ENCODE measurements around the gene THSD4. TPM values are rescaled to one million over a fixed set of nuclear protein-coding genes. Genes with fewer than 3 reads are reported as not detected.

THSD4 gene
- polyA plus RNA-seq, 1 experiment, result 18.8 TPM

DNA sequence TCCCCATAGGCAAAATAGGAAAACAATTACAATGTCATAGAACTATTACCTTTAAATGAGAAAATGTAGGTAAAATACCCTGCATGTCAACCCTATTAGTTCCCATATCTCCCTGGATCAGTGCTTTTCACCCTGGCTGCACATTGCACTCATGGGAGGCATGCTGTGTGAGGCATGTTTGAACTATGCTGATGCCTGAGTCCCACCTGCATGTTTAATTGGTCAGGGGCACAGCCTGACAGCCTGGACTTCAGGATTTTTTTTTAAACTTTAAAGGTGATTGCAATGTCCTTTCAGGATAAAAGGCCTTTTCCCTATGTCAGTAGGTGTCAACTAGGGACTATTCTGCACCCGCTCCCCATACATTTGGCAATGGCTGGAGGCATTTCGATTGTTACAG lies 559.1 kb downstream of the THSD4 start:
- TF ChIP-seq, protein P1, sequence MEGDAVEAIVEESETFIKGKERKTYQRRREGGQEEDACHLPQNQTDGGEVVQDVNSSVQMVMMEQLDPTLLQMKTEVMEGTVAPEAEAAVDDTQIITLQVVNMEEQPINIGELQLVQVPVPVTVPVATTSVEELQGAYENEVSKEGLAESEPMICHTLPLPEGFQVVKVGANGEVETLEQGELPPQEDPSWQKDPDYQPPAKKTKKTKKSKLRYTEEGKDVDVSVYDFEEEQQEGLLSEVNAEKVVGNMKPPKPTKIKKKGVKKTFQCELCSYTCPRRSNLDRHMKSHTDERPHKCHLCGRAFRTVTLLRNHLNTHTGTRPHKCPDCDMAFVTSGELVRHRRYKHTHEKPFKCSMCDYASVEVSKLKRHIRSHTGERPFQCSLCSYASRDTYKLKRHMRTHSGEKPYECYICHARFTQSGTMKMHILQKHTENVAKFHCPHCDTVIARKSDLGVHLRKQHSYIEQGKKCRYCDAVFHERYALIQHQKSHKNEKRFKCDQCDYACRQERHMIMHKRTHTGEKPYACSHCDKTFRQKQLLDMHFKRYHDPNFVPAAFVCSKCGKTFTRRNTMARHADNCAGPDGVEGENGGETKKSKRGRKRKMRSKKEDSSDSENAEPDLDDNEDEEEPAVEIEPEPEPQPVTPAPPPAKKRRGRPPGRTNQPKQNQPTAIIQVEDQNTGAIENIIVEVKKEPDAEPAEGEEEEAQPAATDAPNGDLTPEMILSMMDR (IDR thresholded peaks at IDR 0.05; ENCODE audit: insufficient read depth, low read depth, low read length), result no peak
- POLR2A ChIA-PET, result no interaction called here
- DNase-seq (ENCODE audit: low read depth), result no peak
- Histone ChIP-seq H3K4me3 (ENCODE audit: low read depth, low read length) (no peak overlapping the region), H3K27me3 (ENCODE audit: control insufficient read depth, insufficient read depth, low read length) (no peaks in the 10 kb centered on the region), H3K36me3 (ENCODE audit: control insufficient read depth, insufficient read depth, low read length) (no peaks in the 10 kb centered on the region)
- CTCF ChIA-PET, result no interaction called here

GRCh38 chr15:71677352-71677751 lies 562.1 kb downstream of the THSD4 start:
- ChIA-PET POLR2A (no interaction called here), CTCF (no interaction called here)
- Histone ChIP-seq H3K27me3 (ENCODE audit: control insufficient read depth, insufficient read depth, low read length) (no peaks in the 10 kb centered on the region), H3K36me3 (ENCODE audit: control insufficient read depth, insufficient read depth, low read length) (no peaks in the 10 kb centered on the region), H3K4me3 (ENCODE audit: low read depth, low read length) (no peak overlapping the region)
- TF ChIP-seq, protein P1 (IDR thresholded peaks at IDR 0.05; ENCODE audit: insufficient read depth, low read depth, low read length), result no peak
- DNase-seq (ENCODE audit: low read depth), result no peak

GRCh38 chr15:71677766-71678165 lies 562.5 kb downstream of the THSD4 start:
- POLR2A ChIA-PET, result no interaction called here
- H3K36me3 ChIP-seq (ENCODE audit: control insufficient read depth, insufficient read depth, low read length), result no peaks in the 10 kb centered on the region
- no peak for DNase-seq (ENCODE audit: low read depth)
- no peak overlapping the region for H3K4me3 ChIP-seq (ENCODE audit: low read depth, low read length)
- TF ChIP-seq, protein P1 (IDR thresholded peaks at IDR 0.05; ENCODE audit: insufficient read depth, low read depth, low read length), result no peak
- CTCF ChIA-PET, result no interaction called here
- no peaks in the 10 kb centered on the region for H3K27me3 ChIP-seq (ENCODE audit: control insufficient read depth, insufficient read depth, low read length)

DNA sequence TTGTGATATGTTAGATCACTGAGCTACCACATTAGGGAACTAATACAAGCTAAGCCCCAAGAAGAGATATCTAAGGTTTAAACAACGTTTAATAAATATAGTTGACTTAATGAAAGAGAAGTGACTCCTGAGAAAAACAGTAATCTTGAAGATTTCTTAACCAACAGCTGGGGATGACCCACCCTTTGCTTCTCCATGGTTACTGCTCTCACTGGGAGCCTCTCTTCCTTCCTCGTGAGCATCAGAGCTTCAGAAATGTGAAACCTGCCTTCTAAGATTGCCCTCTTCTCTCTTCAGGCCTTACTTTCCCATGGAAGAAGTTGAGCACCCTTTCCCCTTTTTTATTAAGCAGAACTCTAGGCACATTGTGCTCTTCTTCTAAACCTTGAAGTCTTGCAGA lies 562.9 kb downstream of the THSD4 start:
- Histone ChIP-seq H3K36me3 (ENCODE audit: control insufficient read depth, insufficient read depth, low read length) (no peaks in the 10 kb centered on the region), H3K4me3 (ENCODE audit: low read depth, low read length) (no peak overlapping the region), H3K27me3 (ENCODE audit: control insufficient read depth, insufficient read depth, low read length) (no peaks in the 10 kb centered on the region)
- ChIA-PET CTCF (no interaction called here), POLR2A (no interaction called here)
- no peak for DNase-seq (ENCODE audit: low read depth)
- TF ChIP-seq, protein P1 (IDR thresholded peaks at IDR 0.05; ENCODE audit: insufficient read depth, low read depth, low read length), result no peak

GRCh38 chr15:71678605-71679004 lies 563.3 kb downstream of the THSD4 start:
- H3K36me3 ChIP-seq (ENCODE audit: control insufficient read depth, insufficient read depth, low read length), result no peaks in the 10 kb centered on the region
- H3K4me3 ChIP-seq (ENCODE audit: low read depth, low read length), result no peak overlapping the region
- no peak for DNase-seq (ENCODE audit: low read depth)
- TF ChIP-seq, protein P1 (IDR thresholded peaks at IDR 0.05; ENCODE audit: insufficient read depth, low read depth, low read length), result no peak
- CTCF ChIA-PET, result no interaction called here
- POLR2A ChIA-PET, result no interaction called here
- H3K27me3 ChIP-seq (ENCODE audit: control insufficient read depth, insufficient read depth, low read length), result no peaks in the 10 kb centered on the region

Data from BJ (cell line).